Occipital lobe (tissue), 2 donors: ENCODE data around the gene DCLK2. TPM values are rescaled to one million over a fixed set of nuclear protein-coding genes. Genes with fewer than 3 reads are reported as not detected.

Experiments
- DNase-seq: peaks from one replicate; lab custom pipeline; 2025; lab: John Stamatoyannopoulos, UW
- total RNA-seq: library from RNA; depleted of rRNA; stranded (reverse); fragments of >200 nt; gene quantifications from one replicate; pipeline ENCODE4 v1.2.3, GENCODE V29; 2014

Gene DCLK2
- total RNA-seq, 1 donor from 2014 or later = 65.0 TPM

DNA sequence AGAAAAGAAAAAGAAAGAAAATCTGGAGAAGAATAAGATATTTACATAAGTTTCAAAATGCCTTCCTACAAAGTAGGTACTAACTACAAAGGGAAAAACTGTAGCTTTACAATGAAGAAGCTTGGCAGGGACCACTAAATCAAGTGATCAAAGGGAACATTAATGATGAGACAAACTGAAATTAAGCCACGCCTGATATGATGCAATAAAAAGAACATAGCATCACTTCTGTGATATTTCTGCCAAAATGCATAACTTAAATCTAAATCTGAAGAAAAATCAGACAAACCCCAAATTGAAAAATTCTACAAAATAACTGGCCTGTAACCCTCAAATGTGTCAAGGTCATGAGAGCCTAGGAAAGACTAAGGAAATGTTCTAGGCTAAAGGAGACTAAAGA lies 8.9 kb upstream of the DCLK2 start:
- no peak for DNase-seq

DNA sequence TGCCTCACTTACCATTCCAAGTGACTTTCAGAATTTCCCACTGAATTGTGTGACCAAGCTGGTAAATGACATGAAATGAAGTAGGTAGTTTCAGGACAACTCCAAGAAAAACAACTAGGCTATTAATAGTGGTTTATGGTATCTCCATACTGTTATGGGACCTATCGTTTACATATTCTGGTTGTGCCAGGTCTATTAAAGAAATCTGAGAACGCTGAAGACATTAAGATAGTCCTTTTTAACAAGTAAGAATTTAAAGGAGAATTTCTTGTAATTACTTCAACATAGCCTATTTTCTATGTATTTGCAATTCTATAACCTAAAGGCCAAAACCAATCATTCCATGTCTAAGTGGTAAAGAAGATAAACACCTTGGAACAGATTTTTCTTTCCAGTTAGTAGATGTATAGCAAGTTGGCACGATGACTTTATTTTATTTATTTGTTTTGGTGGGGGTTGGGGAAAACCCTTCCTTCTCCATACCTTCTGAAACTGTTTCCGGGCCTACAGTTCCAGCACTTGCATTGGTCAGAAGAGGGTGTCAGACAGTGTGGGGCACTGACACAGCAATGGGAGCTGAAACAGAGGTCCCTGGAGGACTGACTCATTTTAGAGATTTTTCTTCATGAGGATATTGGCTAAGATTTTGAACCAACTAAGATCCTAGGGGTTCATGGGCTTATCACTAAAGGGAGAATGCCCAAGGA lies 7.6 kb upstream of the DCLK2 start:
- no peak for DNase-seq

DNA sequence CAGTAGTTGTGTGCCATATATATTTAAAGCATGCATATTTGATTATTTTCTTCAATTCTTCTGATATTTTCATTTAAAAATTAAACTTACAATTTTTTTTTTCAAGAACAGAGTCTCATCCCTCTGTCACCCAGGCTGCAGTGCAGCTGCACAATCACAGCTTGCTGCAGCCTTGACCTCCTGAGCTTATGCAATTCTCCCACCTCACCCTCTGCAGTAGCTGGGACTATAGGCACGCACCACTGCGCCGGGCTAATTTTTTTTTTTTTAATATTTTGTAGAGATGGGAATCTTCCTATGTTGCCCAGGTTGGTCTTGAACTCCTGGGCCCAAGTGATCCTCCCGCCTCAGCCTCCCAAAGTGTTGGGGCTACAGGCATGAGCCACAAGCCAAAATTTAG lies 5.8 kb upstream of the DCLK2 start:
- DNase-seq = no peak

DNA sequence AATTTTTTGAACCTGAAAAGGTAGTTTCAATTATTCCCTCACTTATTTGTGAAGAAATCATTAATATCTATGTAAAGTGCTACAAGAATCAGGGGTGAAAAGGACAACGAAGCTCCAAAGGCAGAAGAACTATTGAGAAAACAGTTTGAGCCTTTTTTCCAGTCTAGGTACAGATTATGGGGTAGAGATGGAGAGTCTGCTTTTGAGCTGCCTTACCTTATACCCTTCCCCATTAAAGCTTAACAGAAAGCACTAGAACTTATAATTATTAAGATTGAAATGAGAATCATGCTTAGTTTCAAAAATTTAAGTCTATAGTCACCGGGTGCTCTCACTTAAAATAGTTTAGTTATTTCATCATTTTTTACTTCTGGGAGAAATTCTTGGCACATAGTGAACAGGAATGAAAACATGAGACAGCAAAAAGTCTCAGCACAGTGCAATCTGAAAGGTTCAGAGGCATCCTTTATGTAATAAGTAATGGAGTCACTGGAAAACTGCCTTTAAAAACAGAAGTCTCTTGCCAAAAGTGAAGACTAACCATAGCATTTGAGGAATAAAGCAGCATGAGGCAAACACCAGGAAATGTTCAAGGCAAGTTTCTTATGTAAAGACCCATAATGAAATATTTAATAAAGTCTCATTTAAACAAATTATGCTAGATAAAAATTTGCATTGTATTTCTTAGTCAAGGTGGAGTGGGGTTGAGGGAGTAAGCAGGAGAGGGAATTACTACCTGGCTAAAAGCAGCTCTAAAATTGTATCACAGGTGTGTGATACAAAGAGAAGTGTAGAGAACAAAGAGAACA lies 5.1 kb upstream of the DCLK2 start:
- DNase-seq = no peak

DNA sequence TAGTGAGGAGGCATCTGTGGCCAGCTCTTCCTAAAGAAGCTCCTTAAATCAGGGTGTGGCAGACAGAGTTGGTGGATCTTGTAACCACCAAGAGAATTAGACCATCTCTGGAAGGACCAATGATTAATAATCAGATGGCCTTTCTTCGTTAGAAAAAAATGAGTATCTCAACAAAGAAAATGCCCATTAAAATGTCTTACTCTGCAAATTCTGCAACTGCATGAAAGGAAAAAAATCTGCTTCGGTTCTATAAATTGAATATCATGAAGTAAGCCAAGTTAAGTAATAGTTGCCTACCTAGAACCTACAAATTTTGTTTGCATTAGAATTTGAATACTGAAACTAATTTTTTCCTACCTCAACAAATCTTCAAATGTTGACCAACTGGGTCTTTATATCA lies 4.2 kb upstream of the DCLK2 start:
- DNase-seq = no peak

DNA sequence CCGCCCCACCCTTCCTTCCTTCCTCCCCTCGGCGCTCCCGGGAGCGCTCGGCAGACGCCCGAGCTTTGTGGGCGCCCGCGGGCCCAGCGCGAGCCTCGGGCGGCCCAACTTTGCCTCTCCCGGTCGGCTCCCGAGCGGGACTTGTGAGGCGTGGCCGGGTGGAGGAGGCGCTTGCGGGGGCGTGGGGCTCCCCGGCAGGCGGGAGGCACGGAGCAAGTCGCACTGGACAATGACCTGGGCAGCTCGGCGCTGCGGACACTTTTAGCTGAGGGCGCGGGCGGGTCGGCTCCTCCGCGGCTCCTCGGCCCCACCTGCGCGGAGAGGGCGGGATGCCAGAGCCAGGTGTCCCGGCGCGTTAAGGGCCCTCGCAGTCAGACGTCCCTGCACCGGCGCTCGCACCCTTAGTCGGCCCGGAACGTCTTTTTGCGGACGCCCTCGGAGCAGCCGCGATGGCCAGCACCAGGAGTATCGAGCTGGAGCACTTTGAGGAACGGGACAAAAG lies 385 bp downstream of the DCLK2 start:
- DNase-seq = peak; percentile 44

DNA sequence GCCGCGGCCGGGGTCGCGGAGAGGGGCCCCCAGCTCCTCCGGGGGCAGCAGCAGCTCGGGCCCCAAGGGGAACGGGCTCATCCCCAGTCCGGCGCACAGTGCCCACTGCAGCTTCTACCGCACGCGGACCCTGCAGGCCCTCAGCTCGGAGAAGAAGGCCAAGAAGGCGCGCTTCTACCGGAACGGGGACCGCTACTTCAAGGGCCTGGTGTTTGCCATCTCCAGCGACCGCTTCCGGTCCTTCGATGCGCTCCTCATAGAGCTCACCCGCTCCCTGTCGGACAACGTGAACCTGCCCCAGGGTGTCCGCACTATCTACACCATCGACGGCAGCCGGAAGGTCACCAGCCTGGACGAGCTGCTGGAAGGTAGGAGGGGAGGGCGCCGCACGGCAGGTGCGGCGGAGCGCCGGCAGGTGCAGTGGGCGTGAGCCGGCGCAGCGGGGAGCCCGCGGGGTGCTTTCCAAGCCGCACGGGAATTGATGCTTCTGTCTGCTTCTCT lies 886 bp downstream of the DCLK2 start:
- DNase-seq = peak; percentile 44

DNA sequence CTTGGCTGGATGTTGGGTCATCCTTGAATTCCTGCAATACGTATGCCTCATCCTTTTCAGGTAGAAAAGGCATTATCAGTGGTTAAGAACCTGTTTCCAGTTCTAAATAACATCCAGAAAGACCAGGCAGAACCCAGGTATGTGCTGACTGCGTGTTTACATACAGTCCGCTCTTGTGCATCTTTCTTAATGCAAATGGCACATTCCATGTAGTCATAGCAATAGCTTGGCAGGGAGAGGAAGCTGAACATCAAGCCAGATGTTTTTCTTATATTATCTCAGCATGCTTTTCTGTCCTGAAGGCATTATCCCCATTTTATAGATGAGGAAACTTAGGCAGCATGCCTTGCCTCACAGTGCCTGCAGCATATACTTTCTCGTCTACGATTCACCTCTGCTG lies 2.1 kb downstream of the DCLK2 start:
- no peak for DNase-seq

DNA sequence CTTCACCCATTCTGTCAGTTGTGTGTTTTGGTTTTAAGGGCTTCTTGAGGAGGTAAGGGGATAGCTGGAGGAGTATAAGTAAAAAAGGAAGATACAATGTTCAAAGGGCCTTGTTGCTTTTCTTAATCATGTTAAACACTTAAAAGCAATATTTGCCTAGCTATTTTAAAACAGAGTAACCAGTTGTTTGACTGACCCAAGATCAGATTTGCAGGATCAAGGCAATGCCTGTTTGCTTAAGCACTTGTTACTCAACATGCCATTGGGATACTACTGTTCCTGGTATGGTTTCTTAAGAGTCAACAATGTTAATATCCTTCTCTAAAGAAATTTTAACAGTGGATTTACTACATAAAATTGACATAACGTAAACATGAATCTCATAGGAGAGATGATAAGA lies 2.6 kb downstream of the DCLK2 start:
- DNase-seq = no peak

DNA sequence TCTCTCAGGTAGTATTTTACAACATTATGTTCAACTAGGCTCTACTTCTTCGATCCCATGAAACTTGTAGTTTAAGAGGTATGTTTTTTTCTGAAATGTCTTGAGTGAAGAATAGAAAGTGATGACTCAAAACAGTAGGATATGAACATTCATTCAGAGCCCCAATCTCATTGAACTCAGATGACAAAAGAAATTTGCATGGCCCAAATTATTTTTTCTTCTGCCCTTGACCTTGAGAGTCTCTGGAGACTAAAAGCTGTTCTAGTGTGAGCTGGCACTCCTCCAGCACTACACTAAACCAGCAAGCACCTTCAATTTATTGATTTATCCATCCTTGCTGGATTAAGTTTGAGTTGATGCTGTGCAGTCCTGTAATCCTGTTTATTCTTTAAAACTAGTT lies 4.0 kb downstream of the DCLK2 start:
- DNase-seq = no peak

DNA sequence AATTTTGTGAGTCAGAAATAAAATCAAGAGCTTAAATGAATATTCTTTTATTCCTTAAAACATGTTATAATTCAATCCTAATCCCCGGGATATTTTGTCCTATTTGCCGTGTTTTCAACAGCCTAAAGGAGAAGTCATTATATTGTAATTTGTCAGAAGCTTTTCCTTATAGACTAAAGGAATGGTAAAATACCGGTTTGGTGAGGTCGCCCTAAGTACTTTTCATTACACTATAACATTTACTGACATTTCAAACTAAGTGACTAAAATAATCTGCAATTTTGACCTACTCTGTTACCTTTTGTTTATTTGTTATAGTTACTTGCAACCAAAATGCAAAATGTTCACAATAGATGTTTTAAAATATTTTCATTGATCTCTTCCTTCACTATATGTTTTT lies 8.8 kb downstream of the DCLK2 start:
- DNase-seq = no peak

DNA sequence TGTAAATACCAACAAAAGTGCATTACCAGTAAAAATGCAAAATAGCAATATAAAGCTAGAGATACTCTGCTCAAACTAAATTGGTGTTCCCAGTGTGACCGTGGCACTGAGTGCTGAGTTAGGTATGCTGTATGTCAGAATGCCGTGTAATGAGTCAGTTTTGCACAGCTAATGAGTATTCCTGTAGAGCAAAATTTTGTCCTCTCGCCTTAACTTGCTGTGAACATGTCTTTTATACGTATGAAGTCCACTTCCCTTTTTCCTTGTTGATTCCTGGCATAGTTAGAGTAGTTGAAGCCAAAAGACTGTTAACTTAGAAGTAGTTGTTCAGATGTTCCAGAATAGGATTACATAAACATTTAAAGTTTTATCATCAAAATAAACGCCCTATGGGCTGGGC lies 11.5 kb downstream of the DCLK2 start:
- no peak for DNase-seq

DNA sequence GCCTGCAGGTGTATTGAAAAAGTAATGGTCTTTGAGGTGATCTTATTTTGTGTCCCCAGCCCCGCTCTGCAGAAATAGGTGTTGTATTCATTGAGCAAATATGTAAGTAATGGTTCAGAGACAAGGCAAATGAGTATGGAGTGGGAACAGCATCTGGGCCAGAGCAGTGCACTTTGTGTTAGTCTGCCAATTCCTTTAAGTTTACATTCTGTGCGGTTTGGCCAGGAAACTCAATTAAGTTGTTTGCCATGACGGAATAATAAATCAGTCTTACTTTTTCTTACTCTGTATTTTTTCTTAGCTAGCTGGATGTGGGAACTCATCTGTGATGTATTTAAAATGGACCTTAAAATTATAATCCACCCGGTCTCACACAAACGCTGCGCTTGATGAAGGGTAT lies 12.6 kb downstream of the DCLK2 start:
- DNase-seq = no peak

DNA sequence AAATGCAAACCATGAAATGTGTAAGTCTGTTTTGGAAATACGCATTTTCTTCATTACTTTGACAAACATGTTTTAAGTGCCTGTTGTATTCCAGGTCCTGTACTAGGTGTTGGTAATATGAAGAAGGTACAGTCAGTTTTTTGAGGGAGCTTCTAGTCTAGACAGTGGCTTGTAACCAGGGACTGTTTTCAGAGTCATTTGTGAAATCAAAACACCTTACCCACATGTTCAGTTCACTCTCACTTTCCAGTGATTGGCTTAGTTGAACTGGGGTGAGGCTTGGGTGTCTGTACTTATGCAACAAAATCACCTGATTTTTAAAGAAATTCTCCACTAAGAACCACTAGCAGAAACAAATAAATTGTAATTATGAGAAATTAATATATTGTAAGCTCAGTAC lies 16.4 kb downstream of the DCLK2 start:
- no peak for DNase-seq

DNA sequence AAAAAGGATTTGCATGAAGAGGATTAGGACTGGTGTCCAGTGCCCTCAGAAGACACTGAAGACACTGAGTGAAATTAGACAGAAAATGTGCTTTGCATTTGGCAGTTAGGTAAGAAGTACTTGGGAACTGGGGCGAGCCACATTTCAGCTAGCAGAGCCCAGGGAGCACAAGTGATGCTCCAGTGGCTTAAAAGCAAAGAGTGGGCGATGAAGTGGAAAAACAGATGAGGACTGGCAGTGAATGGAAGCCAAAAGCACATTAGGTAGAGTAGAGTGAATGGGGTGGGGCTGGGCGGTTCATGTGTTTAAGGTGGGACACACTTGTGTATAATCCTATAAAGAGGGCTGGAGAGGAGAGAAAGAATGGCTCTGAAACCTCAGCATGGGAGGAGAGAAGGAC lies 18.4 kb downstream of the DCLK2 start:
- DNase-seq = no peak

DNA sequence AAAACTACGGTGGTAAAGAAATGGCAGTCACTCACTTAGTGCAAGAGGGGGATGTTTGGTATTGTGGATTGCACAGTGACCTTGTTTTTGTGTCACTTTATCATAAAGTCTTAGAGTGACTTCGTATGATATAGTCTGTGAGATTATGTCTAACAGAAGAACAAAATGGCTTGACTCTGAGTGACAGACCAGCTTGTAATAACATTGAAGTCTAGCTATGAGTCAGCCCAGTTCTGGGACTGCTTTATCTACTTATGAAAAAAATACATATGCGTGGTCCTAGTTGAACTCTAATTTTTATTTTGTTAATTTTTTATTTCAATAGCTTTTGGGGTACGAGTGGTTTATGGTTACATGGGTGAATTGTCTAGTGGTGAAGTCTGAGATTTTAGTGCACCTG lies 20.0 kb downstream of the DCLK2 start:
- DNase-seq = no peak

DNA sequence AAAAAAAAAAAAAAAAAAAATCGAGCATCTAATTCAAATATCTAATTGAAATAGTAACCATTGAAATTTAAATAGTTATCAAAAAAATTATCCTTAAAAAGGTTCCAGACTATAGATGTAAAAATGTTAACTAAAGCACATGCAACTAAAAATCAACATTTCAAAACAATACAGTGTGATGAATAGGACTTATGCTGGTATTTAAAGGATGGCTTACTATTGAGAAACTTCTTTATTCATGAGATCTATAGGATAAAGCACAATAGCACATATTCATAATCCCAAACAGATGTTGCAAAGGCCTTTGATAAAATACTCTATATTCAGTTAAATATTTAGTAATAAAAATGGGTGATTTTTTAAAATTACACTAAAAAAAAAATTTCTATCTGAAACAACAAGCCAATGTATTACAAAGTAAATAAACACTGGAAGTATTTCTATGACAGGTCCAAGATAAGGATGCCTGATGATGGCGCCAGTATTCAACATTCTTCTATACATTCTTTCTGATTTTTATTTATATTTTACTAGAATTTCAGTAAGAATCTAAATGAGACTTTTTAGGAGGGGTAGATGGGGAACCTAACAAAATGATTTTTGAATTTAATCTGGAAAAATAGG lies 26.3 kb downstream of the DCLK2 start:
- no peak for DNase-seq

DNA sequence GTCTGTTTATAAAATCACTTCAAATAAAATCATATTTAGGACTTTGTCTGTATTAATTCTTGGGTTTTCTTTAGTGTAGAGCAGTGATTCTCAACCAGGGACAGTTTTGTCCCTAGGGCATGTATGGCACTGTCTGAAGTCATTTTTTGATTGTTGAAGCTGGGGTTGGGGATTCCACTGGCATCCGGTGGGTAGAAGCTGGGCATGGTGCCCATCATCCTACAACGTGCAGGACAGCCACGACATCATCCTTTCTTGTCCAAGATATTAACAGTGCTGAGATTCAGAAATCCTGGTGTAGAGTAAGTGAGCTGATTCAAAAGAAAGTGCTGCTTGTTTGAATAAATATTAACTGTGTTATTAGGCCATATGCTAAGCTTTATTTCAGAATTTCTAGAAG lies 28.6 kb downstream of the DCLK2 start:
- no peak for DNase-seq

DNA sequence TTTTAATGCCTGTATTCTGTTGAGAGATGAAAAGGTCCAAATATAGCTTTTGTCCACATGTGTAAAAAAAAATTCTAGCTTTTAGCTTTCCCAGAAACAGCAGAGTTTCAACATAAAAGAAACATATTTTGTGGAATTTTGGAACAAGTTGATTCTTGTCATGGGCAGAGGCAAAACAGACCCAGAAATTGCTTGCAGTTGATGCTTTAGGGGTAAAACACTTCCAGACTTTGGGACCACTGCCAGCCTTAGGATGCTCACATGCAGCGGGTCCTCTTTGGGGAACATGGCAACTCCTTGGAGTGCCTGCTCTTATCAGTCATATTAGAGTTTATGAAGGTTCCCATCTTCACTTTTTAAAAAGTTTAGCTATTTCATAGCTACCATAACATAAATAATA lies 30.4 kb downstream of the DCLK2 start:
- no peak for DNase-seq

DNA sequence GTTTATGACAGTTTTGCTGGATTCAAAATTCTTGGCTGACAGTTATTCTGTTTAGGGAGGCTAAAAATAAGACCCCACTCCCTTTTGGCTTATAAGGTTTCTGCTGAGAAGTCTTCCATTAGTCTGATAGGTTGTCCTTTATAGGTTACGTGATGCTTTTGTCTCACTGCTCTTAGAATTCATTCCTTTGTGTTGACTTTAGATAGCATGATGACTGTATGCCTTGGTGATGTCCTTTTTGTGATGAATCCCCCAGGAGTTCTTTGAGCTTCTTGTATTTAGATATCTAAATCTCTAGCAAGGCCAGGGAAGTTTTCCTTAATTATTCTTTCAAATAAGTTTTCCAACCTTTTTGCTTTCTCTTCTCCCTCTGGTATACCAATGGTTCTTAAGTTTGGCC lies 36.4 kb downstream of the DCLK2 start:
- DNase-seq = no peak

DNA sequence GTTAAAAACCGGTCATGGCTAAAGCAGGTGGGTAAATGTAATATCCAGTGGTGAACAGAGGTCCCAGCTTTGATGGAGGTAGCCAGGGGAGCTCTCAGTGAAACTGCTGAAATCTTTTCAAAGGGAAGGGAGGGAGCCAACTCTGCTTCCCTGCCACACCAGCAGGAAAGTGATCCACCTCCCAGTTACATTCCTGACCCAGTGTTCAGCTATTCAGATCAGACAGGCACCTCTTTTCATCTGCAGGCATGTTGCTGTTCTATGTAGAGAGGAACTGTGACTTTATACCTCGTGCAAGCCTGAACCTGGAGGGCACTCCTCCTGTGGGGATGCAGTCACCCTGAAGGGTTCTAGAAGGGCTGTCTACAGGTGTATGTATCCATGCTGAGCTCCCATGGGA lies 37.6 kb downstream of the DCLK2 start:
- no peak for DNase-seq

DNA sequence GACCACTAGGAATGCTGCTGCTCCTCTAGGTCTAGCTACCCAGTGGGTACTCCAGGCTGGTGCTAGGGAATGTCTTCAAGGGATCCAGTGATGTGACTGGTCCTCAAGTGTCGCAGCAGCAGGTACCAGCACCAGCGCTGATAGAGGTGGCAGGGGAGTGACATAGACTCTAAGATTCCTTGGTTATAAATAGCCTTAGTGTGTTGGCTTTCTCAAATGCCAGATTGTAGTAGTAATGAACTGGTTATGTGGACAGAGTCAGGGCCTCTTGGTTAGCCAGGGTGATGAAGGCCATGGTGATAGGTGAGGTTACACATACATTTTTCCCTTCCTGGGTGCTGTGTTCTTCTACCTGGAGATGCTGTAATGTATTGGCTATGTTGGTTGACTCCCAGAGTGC lies 38.3 kb downstream of the DCLK2 start:
- no peak for DNase-seq
